CD4-positive, alpha-beta memory T cell (primary cell): ENCODE data around the gene GAPT. TPM values are rescaled to one million over a fixed set of nuclear protein-coding genes. Genes with fewer than 3 reads are reported as not detected.

Source experiments
- CTCF ChIA-PET: fragments of 350-600 bp; sonication (Branson Sonifier 250); formaldehyde crosslinking; loops from one replicate; lab custom pipeline; 2021; ENCODE audit warnings: inconsistent platforms; ENCODE audit not compliant: partially characterized antibody; lab: Charles Lee
- POLR2A ChIA-PET: fragments of 350-600 bp; sonication (Branson Sonifier 250); formaldehyde crosslinking; loops from one replicate; lab custom pipeline; 2021; ENCODE audit not compliant: partially characterized antibody; lab: Charles Lee
- DNase-seq, 5 donors: peaks; one replicate each; pipeline versions ENCODE4 v3.0.0 to v3.0.0-alpha.2; 2020 to 2022; ENCODE audit warnings: mixed read lengths in 1 of 5
- H3K27ac ChIP-seq: one replicate; pipeline ENCODE4 v1.7.0; 2013; ENCODE audit warnings: low read depth, low read length
- H3K27me3 ChIP-seq: 2 replicates; pipeline ENCODE4 v1.7.0; 2013; ENCODE audit warnings: mild to moderate bottlenecking, low read length, moderate library complexity; ENCODE audit not compliant: insufficient read depth
- H3K36me3 ChIP-seq: 2 replicates; pipeline ENCODE4 v1.7.0; 2013; ENCODE audit warnings: mild to moderate bottlenecking, low read length, moderate library complexity; ENCODE audit not compliant: insufficient read depth
- H3K4me1 ChIP-seq: 2 replicates; pipeline ENCODE4 v1.7.0; 2013; ENCODE audit warnings: mild to moderate bottlenecking, low read length, moderate library complexity; ENCODE audit not compliant: insufficient read depth
- H3K4me3 ChIP-seq, 2 donors: one replicate each; pipeline ENCODE4 v1.7.0; 2013; ENCODE audit warnings: low read length in 2 of 2, mild to moderate bottlenecking in 1 of 2
- H3K9me3 ChIP-seq, 2 donors: one replicate each; pipeline ENCODE4 v1.7.0; 2013; ENCODE audit warnings: low read length in 2 of 2, control low read depth in 1 of 2; ENCODE audit not compliant: control insufficient read depth in 1 of 2
- H3K27ac Mint-ChIP-seq, 7 donors: one replicate each; pipeline ENCODE4 v1.8.0; 2020 to 2021; ENCODE audit warnings: mixed read lengths in 7 of 7, mild to moderate bottlenecking in 6 of 7, inconsistent platforms in 3 of 7, moderate library complexity in 3 of 7
- H3K27me3 Mint-ChIP-seq, 2 donors: one replicate each; pipeline ENCODE4 v1.8.0; 2020 to 2021; ENCODE audit warnings: mixed read lengths in 2 of 2
- H3K36me3 Mint-ChIP-seq, 2 donors: one replicate each; pipeline ENCODE4 v1.8.0; 2020 to 2021; ENCODE audit warnings: mixed read lengths in 2 of 2, inconsistent platforms in 1 of 2, mild to moderate bottlenecking in 1 of 2
- H3K4me1 Mint-ChIP-seq, 4 donors: one replicate each; pipeline ENCODE4 v1.8.0; 2020 to 2021; ENCODE audit warnings: mixed read lengths in 4 of 4, mild to moderate bottlenecking in 1 of 4
- H3K4me3 Mint-ChIP-seq, 8 donors: one replicate each; pipeline ENCODE4 v1.8.0; 2020 to 2021; ENCODE audit warnings: mixed read lengths in 8 of 8, mild to moderate bottlenecking in 7 of 8, moderate library complexity in 6 of 8, inconsistent platforms in 3 of 8
- H3K9me3 Mint-ChIP-seq, 8 donors: one replicate each; pipeline ENCODE4 v1.8.0; 2020 to 2021; ENCODE audit warnings: mixed read lengths in 8 of 8, mild to moderate bottlenecking in 5 of 8, inconsistent platforms in 3 of 8, moderate library complexity in 1 of 8
- intact Hi-C: fragments of 100-400 bp; cut with micrococcal nuclease; formaldehyde crosslinking; loops from one replicate; pipeline ENCODE4 v1.15.1; 2023
- polyA plus RNA-seq, 2 donors: library from polyadenylated mRNA; unstranded; fragments of 300-500 nt; fragmentation: Illumina TruSeq; gene quantifications; one replicate each; pipeline ENCODE4 v1.2.3, GENCODE V29; 2021
- total RNA-seq, 2 experiments: library from RNA; stranded (reverse); gene quantifications; one replicate each; pipeline ENCODE4 v1.2.3, GENCODE V29; 2021

GAPT gene
- total and polyA plus RNA-seq, 4 experiments from 2014 or later = 2.0 TPM; not detected in 3

- Mint-ChIP-seq H3K36me3 (peaks cover 5 to 12% of the 10 kb centered on the region in 2 donors), H3K4me3 (no peak overlapping the region), H3K4me1 (no peaks in the 10 kb centered on the region), H3K27me3 (peaks cover 0 to 5% of the 10 kb centered on the region in 2 donors), H3K9me3 (no peaks in the 10 kb centered on the region), H3K27ac (no peak overlapping the region)
- no peak for DNase-seq
- intact Hi-C loops = no loop called here
- H3K27me3 ChIP-seq = no peaks in the 10 kb centered on the region
- no peaks in the 10 kb centered on the region for H3K36me3 ChIP-seq
- H3K9me3 ChIP-seq = no peaks in the 10 kb centered on the region
- H3K4me1 ChIP-seq = no peaks in the 10 kb centered on the region
- H3K4me3 ChIP-seq = no peak overlapping the region
- ChIA-PET POLR2A (no interaction called here), CTCF (interaction anchor here (1.7 kb wide), 1 partner anchor 9 kb away, joined by 6 read pairs; the partner anchor contains the start of gene PLK2)
- no peak overlapping the region for H3K27ac ChIP-seq
These were observed 39.3 kb upstream of the GAPT start for GRCh38 chr5:58451732-58452565.

GRCh38 chr5:58452566-58453258, 38.5 kb upstream of the GAPT start:
- Mint-ChIP-seq H3K9me3 (no peaks in the 10 kb centered on the region), H3K4me3 (no peak overlapping the region), H3K27ac (no peak overlapping the region), H3K36me3 (peaks cover 5 to 12% of the 10 kb centered on the region in 2 donors), H3K4me1 (no peaks in the 10 kb centered on the region), H3K27me3 (peaks cover 0 to 5% of the 10 kb centered on the region in 2 donors)
- Histone ChIP-seq H3K27ac (no peak overlapping the region), H3K4me3 (no peak overlapping the region), H3K4me1 (no peaks in the 10 kb centered on the region), H3K9me3 (no peaks in the 10 kb centered on the region), H3K36me3 (no peaks in the 10 kb centered on the region), H3K27me3 (no peaks in the 10 kb centered on the region)
- no peak for DNase-seq
- ChIA-PET POLR2A (no interaction called here), CTCF (no interaction called here)
- intact Hi-C loops = no loop called here

- Mint-ChIP-seq H3K27me3 (peaks cover 3 to 5% of the 10 kb centered on the region in 2 donors), H3K4me1 (peaks cover 0 to 4% (median under 1%) of the 10 kb centered on the region in 4 donors), H3K36me3 (peaks cover 5 to 12% of the 10 kb centered on the region in 2 donors), H3K9me3 (no peaks in the 10 kb centered on the region), H3K4me3 (no peak overlapping the region), H3K27ac (no peak overlapping the region)
- no peaks in the 10 kb centered on the region for H3K9me3 ChIP-seq
- CTCF ChIA-PET = no interaction called here
- intact Hi-C loops = no loop called here
- POLR2A ChIA-PET = no interaction called here
- H3K4me3 ChIP-seq = no peak overlapping the region
- H3K36me3 ChIP-seq = no peaks in the 10 kb centered on the region
- H3K27ac ChIP-seq = no peak overlapping the region
- DNase-seq = no peak
- H3K27me3 ChIP-seq = peaks cover 4% of the 10 kb centered on the region
- no peaks in the 10 kb centered on the region for H3K4me1 ChIP-seq
These were observed 37.9 kb upstream of the GAPT start for GRCh38 chr5:58453306-58453705.

GRCh38 chr5:58454025-58454424, 37.2 kb upstream of the GAPT start:
- Mint-ChIP-seq H3K27me3 (peaks cover 4 to 5% of the 10 kb centered on the region in 2 donors), H3K9me3 (no peaks in the 10 kb centered on the region), H3K4me1 (peaks cover 0 to 11% (median 5%) of the 10 kb centered on the region in 4 donors), H3K27ac (no peak overlapping the region), H3K4me3 (no peak overlapping the region), H3K36me3 (peaks cover 5 to 12% of the 10 kb centered on the region in 2 donors)
- Histone ChIP-seq H3K27ac (no peak overlapping the region), H3K36me3 (no peaks in the 10 kb centered on the region), H3K4me1 (peaks cover 5% of the 10 kb centered on the region), H3K4me3 (no peak overlapping the region), H3K9me3 (no peaks in the 10 kb centered on the region), H3K27me3 (peaks cover 8% of the 10 kb centered on the region)
- POLR2A ChIA-PET = no interaction called here
- CTCF ChIA-PET = no interaction called here
- no peak for DNase-seq
- intact Hi-C loops = no loop called here

- ChIA-PET POLR2A (interaction anchor here (0.7 kb wide), 1 partner anchor 794 kb away, joined by 4 read pairs; no protein-coding TSS in a partner anchor), CTCF (no interaction called here)
- H3K36me3 ChIP-seq = no peaks in the 10 kb centered on the region
- peaks cover 8 to 12% of the 10 kb centered on the region in 2 donors for H3K36me3 Mint-ChIP-seq
- no peaks in the 10 kb centered on the region for H3K9me3 Mint-ChIP-seq
- peaks cover 4 to 5% of the 10 kb centered on the region in 2 donors for H3K27me3 Mint-ChIP-seq
- H3K4me3 Mint-ChIP-seq = no peak overlapping the region
- no peaks in the 10 kb centered on the region for H3K9me3 ChIP-seq
- DNase-seq = no peak
- H3K4me1 ChIP-seq = peaks cover 9% of the 10 kb centered on the region
- no peak overlapping the region for H3K27ac ChIP-seq
- peaks cover 0 to 11% (median 8%) of the 10 kb centered on the region in 4 donors for H3K4me1 Mint-ChIP-seq
- peaks cover 8% of the 10 kb centered on the region for H3K27me3 ChIP-seq
- no peak overlapping the region for H3K27ac Mint-ChIP-seq
- intact Hi-C loops = no loop called here
- H3K4me3 ChIP-seq = no peak overlapping the region
These were observed 36.2 kb upstream of the GAPT start for GRCh38 chr5:58455066-58455465.

- peaks cover 4 to 5% of the 10 kb centered on the region in 2 donors for H3K27me3 Mint-ChIP-seq
- intact Hi-C loops = no loop called here
These were observed 35.8 kb upstream of the GAPT start for GRCh38 chr5:58455480-58455879.

GRCh38 chr5:58456026-58456425, 35.2 kb upstream of the GAPT start:
- H3K27ac ChIP-seq = no peak overlapping the region
- Mint-ChIP-seq H3K27me3 (peaks cover 4 to 5% of the 10 kb centered on the region in 2 donors), H3K27ac (no peak overlapping the region), H3K4me3 (no peak overlapping the region), H3K9me3 (no peaks in the 10 kb centered on the region), H3K4me1 (peaks cover 3 to 15% (median 11%) of the 10 kb centered on the region in 4 donors), H3K36me3 (peaks cover 8 to 12% of the 10 kb centered on the region in 2 donors)
- H3K36me3 ChIP-seq = no peaks in the 10 kb centered on the region
- H3K27me3 ChIP-seq = peaks cover 8% of the 10 kb centered on the region
- no peak for DNase-seq
- peaks cover 12% of the 10 kb centered on the region for H3K4me1 ChIP-seq
- CTCF ChIA-PET = interaction anchor here (1.1 to 1.2 kb wide), 2 partner anchors 676 to 1158 kb away, joined by 4 read pairs; no protein-coding TSS in a partner anchor
- intact Hi-C loops = no loop called here
- POLR2A ChIA-PET = interaction anchor here (0.7 kb wide), 1 partner anchor 795 kb away, joined by 4 read pairs; no protein-coding TSS in a partner anchor
- no peaks in the 10 kb centered on the region for H3K9me3 ChIP-seq
- no peak overlapping the region for H3K4me3 ChIP-seq

More at GRCh38 chr5:58455480-58455879, 35.8 kb upstream of the GAPT start:
- no peaks in the 10 kb centered on the region for H3K9me3 Mint-ChIP-seq
- H3K4me1 Mint-ChIP-seq = peaks cover 0 to 11% (median 8%) of the 10 kb centered on the region in 4 donors
- DNase-seq = no peak
- H3K27ac Mint-ChIP-seq = no peak overlapping the region
- Histone ChIP-seq H3K36me3 (no peaks in the 10 kb centered on the region), H3K4me1 (peaks cover 9% of the 10 kb centered on the region), H3K9me3 (no peaks in the 10 kb centered on the region), H3K4me3 (no peak overlapping the region), H3K27ac (no peak overlapping the region), H3K27me3 (peaks cover 8% of the 10 kb centered on the region)
- ChIA-PET CTCF (no interaction called here), POLR2A (interaction anchor here (0.7 kb wide), 1 partner anchor 794 kb away, joined by 4 read pairs; no protein-coding TSS in a partner anchor)
- no peak overlapping the region for H3K4me3 Mint-ChIP-seq
- H3K36me3 Mint-ChIP-seq = peaks cover 8 to 12% of the 10 kb centered on the region in 2 donors
